DMS 273 (cell line): ENCODE results near the gene SMTNL2.
"Not testable (repeated sequence)": the region's sequence is repeated elsewhere in the genome, so short reads cannot be mapped to it uniquely, and the experiment has no call there.

ENCODE experiments used
- DNase-seq: peaks from one replicate; lab custom pipeline; 2025; ENCODE audit not compliant: unreplicated experiment; lab: John Stamatoyannopoulos, UW

Gene SMTNL2

DNA sequence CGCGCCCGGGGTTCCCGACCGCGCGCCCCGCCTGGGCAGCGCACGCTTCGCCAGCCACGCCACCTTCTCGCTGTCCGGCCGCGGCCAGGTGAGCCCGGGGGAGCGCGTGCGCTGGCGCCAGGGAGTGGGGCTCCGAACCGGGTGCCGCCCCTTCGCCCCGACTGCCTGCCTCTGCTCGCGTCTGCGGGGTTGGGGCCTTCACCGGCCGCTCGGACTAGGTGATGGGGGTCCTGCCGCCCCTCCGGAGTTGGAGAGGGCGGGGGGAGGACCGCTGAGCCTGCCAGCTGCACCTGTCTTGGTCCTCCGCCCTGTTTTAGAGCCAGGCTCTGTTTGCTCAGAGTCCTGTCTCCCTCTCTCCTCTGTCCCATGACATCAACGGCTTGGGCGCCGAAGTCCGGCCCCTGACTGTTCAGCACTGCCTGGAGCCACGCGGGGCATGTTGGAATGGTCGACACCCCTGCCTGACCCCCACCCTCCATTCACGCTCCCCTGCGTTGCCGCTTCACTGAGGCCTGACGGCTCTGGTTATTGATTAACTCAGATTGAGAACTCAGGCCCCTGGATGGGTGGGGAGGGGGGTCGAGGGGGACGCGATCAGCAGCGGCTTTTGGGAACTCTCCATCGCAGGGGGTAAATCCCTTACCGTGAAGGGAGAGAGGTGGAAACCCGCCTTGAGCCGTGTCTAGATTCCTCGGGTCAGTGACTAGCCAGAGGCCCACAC lies 748 bp downstream of the SMTNL2 start:
- DNase-seq: no peak

DNA sequence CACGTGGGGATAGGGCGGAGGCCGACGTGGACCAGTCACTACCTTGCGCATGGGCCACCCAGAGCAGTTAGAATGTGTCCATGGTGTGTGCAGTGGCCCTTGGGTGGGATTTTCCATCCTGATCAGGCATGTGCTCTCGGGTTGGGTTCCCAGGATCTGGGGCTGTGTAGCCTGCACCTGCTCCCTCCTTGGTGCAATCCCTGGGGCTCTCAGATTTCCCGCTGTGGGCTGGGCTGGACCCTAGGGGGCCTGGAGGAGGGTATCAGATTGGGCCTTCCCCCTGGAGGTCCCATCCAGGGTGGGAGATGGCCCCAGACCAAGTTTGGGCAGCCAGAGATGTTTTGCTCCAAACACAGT lies 1.3 kb downstream of the SMTNL2 start:
- DNase-seq: no peak

DNA sequence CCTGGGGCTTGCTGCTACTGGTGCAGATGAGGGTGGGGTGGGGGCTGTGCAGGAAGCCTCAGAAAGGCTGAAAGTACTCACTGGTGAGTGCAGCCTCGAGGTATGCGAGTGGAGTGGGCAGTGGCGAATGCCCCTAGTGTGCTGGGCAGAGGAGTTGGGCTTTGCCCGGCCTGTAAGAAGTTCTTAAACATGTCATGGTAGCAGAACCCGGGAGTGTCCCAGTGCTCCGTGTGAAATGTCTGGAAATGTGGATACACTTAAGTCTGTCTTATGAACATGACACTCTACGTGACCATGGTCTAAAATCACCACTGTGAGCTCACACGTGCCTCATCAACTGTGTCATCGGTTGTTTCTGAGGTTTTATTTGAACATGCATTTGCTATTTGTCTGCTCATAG lies 1.7 kb downstream of the SMTNL2 start:
- DNase-seq: no peak

DNA sequence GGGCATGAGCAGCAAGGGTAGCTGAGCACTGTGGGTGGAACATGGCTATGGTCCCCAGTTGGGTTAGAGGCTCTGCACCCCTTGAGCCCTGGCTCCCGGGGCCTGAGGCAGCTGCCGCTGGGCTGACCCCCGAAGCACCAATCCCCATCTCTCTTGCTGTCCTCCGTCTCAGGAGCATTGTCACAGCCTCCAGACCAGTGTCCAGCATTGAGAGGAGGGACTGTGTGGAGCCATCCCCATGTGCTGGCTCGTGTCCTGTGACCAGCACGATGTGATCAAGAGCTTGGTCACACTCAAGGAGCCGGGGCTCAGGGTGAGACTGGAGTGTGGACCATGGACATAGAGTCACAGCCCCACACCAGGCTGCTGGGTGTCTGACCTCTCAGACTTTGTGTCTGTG lies 2.9 kb downstream of the SMTNL2 start:
- no peak for DNase-seq

DNA sequence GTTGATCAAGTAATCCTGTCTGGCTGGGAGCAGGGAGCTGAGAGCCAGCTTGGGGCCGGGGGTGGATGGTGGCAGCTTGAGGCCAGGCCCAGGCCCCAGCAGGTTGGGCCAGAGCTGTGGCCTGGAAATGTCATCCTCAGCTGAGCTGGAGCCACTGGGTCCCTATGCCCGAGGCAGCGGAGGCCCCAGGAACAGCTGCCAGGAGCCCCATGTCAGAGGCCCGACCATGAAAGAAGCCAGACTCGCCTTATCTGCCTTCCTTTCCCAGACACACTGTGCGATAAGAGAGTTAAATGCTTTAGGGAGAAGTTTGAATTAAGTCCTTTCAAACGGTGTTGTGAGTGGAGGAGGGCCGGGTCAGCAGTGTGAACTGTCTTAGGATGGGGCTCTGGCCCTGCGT lies 3.5 kb downstream of the SMTNL2 start:
- DNase-seq: no peak

DNA sequence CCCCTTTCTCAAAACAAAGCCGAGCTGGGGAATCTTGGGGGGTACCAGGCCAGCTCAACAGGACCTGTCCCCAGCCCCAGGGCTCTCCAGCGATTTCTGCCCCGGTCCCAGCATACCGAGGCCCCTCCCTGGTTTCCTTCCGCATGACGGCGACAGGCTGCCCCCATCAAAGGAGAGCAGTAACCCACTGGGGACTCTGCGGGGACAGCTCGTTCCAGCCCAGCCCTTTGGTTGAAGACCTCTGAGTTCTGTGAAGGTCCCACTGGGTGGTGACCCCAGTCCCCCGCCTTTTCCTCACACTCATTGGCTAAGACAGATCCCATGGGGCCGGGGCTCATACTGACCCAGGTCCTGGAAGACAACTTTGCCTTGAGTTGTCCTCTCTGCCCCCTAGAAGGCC lies 4.1 kb downstream of the SMTNL2 start:
- no peak for DNase-seq

DNA sequence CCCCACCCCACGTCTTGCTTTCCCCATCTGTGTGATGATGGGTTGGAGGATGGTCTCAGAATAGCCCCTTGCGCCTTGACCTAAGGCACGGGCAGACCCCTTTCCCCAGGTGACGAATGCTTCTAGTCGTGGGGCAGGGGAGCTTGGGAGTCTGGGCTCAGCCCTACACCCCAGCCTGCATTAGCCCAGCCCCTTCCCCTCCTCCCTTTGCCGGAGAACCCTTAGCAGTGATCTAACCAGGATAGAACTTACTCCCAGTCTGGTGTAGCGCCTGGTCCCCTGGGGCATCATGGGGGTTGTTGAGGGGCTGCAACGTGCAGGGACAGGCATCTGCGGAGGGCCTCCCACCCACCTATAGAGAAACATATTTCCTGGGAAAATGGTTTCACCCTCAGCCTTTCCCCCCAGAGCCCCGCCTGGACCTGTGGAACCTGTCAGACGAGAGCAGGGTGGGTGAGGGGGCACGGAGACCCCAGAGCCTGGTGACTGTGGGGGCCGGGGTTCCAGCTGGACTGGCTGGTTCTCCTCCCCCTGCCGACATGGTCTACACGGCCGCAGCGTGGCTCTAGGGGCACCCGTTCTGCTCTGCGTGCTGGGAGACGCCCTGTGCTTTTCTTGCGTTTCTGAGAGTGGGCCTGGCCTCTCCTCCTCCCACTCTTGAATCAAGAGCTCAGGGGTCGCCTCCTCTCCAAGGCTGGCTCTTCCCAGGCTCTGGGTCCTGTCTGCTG lies 4.7 kb downstream of the SMTNL2 start:
- no peak for DNase-seq

DNA sequence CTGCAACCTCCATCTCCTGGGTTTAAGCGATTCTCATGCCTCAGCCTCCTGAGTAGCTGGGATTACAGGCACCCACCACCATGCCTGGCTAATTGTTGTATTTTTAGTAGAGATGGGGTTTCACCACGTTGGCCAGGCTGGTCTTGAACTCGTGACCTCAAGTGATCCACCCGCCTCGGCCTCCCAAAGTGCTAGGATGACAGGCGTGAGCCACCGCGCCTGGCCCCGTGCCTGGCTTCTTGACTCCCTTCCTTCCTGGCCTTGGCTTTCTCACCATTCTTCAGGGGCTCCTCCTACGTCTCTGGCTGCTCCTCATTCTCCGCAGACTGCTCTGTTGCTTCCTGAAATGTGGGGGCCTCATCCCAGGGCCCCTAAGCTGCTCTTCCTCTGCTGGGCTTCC lies 5.7 kb downstream of the SMTNL2 start:
- DNase-seq: not testable (repeated sequence)

DNA sequence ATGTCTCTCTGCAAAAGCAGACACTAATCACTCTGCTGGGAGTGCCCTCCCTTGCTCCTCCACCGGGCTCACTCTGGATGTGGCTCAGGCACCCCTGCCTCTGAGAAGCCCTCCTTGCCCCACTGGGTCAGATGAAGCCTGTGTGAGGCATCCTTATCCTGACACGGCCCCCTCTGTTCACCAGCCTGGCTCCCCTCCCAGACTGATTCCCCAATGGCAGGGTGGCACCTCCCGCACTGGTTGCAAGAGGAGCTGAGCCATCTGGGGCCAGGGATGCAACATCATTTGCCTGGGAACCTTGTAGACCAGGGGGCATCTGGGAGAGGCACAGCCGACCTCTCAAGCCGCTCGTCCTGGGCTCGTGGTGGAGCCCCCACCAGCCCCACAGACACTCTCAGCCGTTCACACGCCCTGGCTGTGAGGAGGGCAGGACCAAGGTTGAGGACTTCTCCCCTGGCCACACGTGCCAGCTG lies 6.7 kb downstream of the SMTNL2 start:
- peak; percentile 57 for DNase-seq

DNA sequence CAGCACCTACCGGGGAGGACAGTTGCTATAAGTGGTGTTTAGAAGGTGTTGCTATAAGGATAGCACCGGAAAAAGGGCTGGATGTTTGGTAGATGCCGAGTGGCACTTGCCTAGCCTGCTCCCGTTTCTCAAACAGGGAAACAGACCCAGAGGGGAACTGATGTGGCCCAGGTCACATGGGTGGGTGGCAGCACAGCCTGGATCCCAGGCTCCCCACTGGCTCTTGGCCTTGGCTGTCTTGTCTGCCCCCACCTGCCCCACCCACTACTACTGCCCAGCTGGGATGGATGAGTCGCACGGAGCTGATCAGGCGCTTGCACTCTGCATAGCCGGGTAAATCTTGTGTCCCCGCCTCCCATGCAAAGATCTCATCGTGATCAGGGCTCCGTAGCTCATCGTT lies 7.2 kb downstream of the SMTNL2 start:
- DNase-seq: peak; percentile 47

DNA sequence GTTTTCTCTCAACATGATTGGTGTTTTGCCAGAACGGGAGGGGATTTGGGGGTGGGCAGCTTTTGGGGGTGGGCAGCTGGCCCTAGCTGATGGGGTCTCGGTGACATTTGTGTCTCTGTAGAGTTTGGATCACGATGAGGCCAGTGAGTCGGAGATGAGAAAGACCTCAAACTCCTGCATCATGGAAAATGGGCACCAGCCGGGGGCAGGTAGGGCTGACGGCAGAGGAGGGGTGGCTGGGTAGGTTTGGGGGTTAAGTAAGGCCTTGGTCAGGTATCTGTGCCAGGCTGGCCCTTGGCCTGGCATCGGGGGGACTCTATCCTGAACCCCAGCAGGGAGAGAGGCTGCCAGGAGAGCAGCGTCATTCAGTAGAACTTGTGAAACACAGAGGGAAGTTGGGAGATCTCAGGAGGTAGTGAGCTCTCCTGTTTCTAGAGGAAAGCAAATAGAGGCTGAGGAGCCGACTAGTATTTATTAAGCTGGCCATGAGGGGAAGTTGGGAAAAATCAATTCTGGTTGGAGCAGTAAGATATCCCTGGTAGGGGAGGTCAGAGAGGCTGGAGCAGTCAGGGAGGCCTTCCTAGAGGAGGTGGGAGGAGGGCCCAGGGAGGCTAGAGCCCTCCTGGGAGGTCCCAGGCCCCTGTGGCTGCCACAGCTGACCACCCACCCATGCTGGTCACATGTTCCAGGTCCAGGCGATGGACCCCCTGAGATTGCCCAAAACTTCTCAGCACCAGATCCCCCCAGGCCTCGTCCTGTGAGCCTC lies 8.1 kb downstream of the SMTNL2 start:
- no peak for DNase-seq

DNA sequence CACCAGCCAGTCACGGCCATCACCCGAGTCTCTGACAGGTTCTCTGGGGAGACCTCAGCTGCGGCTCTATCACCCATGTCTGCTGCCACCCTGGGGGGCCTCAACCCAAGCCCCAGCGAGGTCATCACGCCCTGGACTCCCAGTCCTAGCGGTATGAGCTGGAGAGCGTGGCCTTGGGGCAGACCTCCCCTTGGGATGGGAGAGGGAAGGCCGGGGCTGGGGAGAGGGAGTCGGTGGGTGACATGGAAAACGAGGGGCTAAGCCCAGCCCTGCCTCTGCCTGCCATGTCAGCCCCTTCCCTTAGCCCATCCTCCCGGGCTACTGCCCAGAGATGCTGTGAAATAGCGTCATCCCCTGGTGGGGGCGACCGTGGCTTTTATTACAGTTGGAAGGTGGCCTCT lies 8.7 kb downstream of the SMTNL2 start:
- DNase-seq: no peak

DNA sequence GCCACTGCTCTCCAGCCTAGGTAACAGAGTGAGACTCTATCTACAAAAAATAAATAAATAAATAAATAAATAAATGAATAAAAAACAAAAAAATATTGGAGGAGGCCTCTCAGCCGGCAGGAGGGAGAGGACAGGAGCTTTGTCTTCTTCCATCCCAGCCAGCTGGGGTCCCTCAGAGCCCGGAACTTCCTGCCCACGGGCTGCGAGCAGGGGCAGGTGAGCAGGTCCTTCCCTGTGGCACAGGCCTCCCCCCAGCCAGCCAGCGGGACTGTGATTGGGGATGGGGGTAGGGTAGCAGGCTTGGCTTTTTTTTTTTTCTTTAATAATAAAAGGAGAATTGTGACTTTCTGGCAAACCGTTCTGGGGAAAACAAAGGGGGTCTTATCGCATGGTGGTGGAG lies 10.1 kb downstream of the SMTNL2 start:
- DNase-seq: no peak

DNA sequence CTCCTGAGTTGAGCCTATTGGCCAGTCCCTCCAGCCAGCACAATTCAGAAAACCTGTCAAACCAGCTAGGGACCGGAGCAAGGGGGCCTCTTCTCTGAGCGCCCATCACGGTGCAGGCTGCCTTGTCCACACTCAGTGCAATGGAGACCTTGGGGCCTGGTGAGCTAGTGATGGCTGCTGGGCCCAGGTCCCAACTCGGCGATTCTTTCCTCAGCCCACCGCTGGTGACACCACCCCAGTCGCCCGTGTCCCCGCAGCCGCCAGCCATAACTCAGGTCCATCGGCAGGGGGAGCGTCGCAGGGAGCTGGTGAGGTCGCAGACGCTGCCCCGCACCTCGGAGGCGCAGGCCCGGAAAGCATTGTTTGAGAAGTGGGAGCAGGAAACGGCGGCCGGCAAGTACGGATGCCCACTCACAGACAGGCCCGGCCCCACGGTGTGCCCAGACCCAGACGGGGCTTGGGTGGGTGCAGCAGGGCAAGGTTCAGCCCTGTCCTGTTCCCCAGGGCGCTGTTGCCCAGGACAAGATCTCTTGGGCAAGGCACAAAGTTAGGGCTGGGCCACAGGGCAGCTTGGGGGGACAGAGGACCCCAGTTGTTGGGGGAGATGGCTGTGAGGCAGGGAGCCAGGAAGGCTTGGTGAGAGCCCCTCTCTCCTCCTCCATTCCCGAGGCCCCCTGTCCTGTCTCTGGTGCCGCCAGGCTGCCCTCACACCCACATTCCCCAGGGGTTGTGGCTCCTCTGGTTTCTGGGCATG lies 10.8 kb downstream of the SMTNL2 start:
- DNase-seq: no peak

DNA sequence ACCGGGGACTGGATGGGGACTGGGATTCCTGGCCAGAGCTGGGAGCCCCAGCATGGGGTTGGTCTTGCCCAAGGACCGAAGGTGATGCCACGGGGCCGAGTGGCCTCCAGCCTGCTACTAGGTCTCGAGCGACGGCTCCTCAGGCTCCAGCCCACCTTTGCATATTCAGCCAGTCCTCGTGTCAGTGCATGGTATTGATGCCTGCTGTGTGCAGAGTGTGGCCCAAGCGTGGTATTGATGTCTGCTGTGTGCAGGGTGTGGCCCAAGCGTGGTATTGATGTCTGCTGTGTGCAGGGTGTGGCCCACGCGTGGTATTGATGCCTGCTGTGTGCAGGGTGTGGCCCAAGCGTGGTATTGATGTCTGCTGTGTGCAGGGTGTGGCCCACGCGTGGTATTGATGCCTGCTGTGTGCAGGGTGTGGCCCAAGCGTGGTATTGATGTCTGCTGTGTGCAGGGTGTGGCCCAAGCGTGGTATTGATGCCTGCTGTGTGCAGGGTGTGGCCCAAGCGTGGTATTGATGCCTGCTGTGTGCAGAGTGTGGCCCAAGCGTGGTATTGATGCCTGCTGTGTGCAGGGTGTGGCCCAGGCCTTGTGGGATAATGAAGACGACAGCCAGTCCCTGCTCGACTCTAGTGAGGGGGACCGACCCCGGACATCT lies 11.5 kb downstream of the SMTNL2 start:
- not testable (repeated sequence) for DNase-seq

DNA sequence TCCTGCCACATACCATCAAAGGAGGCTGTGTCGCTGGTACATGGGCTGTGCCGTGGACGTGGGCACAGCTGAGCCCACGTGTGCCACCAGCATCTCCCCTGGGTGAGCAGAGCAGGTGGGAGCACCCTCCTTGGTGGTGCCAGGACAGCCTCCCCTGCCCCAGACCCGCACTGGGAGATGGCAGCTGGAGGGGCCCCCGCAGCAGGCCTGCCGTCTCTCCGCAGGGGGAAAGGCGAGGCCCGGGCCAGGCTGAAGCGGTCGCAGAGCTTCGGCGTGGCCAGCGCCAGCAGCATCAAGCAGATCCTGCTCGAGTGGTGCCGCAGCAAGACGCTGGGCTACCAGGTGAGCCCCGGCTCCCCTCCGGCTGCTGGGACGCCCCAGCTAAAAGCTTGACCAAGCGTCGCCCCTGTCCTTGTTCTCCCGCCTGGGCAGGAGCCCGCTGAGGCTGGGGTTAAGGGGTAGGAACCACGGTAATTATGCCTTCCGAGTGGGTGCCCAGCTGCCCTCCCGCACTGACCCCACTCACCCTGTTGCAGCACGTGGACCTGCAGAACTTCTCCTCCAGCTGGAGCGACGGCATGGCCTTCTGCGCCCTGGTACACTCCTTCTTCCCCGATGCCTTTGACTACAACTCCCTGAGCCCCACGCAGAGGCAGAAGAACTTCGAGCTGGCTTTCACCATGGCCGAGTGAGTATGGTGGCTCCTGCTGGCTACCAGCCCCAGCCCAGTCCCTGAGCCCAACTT lies 12.5 kb downstream of the SMTNL2 start:
- no peak for DNase-seq

DNA sequence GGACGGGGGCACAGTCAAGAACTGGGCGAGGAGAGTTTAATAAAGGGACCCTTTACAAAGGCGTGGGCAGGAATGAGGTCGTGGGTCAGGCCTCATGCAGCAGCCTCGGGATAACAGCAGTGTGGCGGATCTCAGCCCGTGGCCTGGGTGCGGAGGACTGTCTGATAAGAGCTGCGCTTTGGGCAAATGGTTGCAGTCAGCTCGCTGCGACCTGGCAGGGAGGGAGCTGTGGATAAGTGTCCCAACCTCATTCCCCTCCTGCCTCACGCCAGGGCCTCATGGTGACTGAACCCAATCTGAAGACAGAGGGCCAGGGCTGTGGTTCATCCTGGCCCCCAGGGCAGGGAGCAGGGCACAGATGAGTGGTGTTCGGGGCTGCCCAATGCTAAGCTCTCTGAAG lies 13.6 kb downstream of the SMTNL2 start:
- DNase-seq: no peak

DNA sequence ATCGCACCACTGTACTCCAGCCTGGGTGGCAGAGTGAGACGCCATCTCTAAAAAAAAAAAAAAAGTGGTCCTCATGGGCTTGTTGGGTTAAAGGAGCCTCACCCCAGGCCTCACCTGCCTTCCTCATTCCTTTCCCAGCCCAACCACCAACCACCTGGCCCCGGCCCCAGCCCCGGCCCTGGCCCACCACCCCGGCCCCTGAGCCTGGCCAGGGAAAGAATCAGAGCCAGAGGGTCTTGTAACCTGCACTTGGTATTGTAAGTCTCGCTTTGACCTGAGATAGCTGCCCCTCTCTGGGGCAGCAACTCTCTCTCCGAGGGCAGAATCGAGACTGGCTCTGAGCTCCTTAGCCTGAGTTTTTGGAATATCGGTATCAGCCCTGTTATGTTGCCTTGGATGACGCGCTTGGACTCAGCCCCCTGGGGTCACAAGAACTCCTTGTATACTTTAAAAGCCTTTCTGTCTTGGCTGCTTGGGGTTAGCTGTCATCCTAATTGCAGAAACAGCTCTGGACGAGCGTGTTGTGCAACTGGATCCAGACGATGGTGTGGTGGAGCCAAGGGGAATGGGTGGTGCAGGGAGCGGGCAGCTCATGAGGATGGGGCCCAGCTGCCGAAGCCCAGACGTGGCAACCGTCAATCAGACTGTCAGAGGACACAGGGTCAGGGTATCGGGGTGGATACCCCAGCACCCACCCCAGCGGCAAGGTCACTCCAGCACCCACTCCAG lies 14.6 kb downstream of the SMTNL2 start:
- DNase-seq: no peak

DNA sequence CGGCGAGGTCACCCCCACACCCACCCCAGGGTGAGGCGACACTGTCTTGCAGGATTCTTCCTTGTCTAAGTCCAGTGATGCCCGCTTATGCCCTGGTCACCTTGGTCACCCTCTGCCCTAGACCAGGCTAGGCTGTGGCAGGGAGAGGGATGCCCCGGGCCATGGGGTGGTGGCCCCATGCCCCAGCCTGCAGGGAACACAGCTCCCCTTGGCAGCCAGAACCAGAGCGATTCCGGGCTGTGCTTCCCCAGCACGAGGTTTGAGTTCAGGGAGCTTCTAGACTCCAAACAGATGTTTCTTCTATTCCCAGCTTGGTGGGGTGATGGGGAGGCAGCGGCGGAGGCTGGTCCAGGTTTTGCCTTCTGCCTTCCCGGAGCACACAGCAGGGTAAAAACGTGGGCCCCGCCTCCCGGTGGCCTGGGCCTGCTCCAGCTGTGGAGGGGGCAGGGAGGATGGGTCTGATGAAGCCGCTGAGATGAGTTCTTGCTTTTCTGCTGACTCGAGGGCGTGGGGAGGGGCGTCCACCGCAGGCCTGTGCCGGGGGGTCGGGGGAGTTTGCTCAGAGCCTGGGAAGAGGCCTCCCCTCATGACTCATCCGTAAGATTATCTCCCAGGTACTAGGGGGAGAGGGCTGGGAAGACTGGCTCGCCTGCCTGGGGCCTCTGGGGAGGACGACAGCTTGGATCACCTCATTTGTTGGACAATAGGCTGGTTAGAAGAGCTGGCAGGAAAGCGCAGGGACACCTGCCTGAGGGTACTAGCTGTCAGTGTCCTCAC lies 15.4 kb downstream of the SMTNL2 start:
- peak; percentile 88 for DNase-seq
